Measurements from ENCODE around the gene SPHK1. TPM values are rescaled to one million over a fixed set of nuclear protein-coding genes. Genes with fewer than 3 reads are reported as not detected.

SPHK1 gene
- total RNA-seq, 2 experiments from 2014 or later = 0.28 to 0.78 TPM

DNA sequence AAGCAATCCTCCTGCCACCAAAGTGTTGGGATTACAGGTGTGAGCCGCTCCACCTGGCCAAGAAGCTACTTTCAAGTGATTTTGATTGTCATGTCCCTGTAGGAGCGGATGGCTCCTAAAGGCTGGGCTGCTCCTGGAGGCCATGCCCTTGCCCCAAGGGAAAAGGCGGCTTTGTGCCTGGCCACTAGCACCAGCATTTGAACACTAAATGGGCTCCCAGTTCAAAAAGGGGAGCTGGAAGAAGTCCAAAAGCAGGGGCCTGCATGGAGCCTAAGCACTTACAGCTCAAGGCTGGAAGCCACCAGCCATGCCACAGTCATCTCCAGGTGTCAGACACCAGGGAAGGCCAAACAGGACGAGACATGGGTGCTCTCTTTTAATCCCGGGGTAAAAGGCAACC is 26.8 kb downstream of the SPHK1 start:
- Histone ChIP-seq H3K27ac (ENCODE audit: low read depth, low read length, poor library complexity, severe bottlenecking) (no peak overlapping the region), H3K4me2 (ENCODE audit: low read length) (no peak overlapping the region), H3K4me3 (ENCODE audit: low read depth, low read length, poor library complexity, severe bottlenecking) (no peak overlapping the region), H3K79me2 (ENCODE audit: insufficient read depth, low read depth, low read length) (peaks cover 53% of the 10 kb centered on the region), H3K36me3 (ENCODE audit: insufficient read depth, low read length) (peaks cover 39% of the 10 kb centered on the region; the same call in 1 of the 2 replicates), H2AFZ (ENCODE audit: low read length) (no peak overlapping the region), H4K20me1 (ENCODE audit: insufficient read depth, low read length) (peaks cover 9% of the 10 kb centered on the region; the same call in 1 of the 2 replicates), H3K4me1 (ENCODE audit: insufficient read depth, low read length, poor library complexity, severe bottlenecking) (peaks cover 53% of the 10 kb centered on the region), H3K9me3 (ENCODE audit: low read length) (no peaks in the 10 kb centered on the region), H3K9me2 (ENCODE audit: insufficient read depth, low read length) (no peaks in the 10 kb centered on the region)
- POLR2A ChIA-PET = interaction anchor here (0.7 to 1.5 kb wide), 6 partner anchors 11 to 96 kb away, joined by 3 to 12 read pairs (median 3); no protein-coding TSS in a partner anchor
- intact Hi-C loops (cut with micrococcal nuclease; ENCODE audit: unreplicated experiment) = no loop called here
- CTCF ChIA-PET (ENCODE audit: unreplicated experiment) = interaction anchor here (0.9 to 4.7 kb wide), 5 partner anchors 8 to 47 kb away, joined by 3 to 33 read pairs (median 3); no protein-coding TSS in a partner anchor
- BruUV-seq (replicated peaks) = no TSS peak
- no peak for DNase-seq (ENCODE audit: low spot score)
- TF ChIP-seq, protein P1, sequence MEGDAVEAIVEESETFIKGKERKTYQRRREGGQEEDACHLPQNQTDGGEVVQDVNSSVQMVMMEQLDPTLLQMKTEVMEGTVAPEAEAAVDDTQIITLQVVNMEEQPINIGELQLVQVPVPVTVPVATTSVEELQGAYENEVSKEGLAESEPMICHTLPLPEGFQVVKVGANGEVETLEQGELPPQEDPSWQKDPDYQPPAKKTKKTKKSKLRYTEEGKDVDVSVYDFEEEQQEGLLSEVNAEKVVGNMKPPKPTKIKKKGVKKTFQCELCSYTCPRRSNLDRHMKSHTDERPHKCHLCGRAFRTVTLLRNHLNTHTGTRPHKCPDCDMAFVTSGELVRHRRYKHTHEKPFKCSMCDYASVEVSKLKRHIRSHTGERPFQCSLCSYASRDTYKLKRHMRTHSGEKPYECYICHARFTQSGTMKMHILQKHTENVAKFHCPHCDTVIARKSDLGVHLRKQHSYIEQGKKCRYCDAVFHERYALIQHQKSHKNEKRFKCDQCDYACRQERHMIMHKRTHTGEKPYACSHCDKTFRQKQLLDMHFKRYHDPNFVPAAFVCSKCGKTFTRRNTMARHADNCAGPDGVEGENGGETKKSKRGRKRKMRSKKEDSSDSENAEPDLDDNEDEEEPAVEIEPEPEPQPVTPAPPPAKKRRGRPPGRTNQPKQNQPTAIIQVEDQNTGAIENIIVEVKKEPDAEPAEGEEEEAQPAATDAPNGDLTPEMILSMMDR (conservative IDR thresholded peaks at IDR 0.05; ENCODE audit: low read length) = no peak
- no peak for TF ChIP-seq EZH2phosphoT487 (IDR thresholded peaks at IDR 0.05; ENCODE audit: borderline replicate concordance, low read depth, low read length)

- H2AFZ ChIP-seq (ENCODE audit: low read length) = no peak overlapping the region
- H3K27ac ChIP-seq (ENCODE audit: low read depth, low read length, poor library complexity, severe bottlenecking) = no peak overlapping the region
- CTCF ChIA-PET (ENCODE audit: unreplicated experiment) = interaction anchor here (0.7 to 1.1 kb wide), 2 partner anchors 17 to 52 kb away, joined by 3 read pairs; no protein-coding TSS in a partner anchor
- POLR2A ChIA-PET = interaction anchor here (0.5 to 1.6 kb wide), 3 partner anchors 39 to 94 kb away, joined by 3 read pairs; no protein-coding TSS in a partner anchor
- H3K4me1 ChIP-seq (ENCODE audit: insufficient read depth, low read length, poor library complexity, severe bottlenecking) = peaks cover 56% of the 10 kb centered on the region
- no TSS peak for BruUV-seq (replicated peaks)
- no peaks in the 10 kb centered on the region for H4K20me1 ChIP-seq (ENCODE audit: insufficient read depth, low read length)
- H3K9me3 ChIP-seq (ENCODE audit: low read length) = no peaks in the 10 kb centered on the region
- intact Hi-C loops (cut with micrococcal nuclease; ENCODE audit: unreplicated experiment) = no loop called here
- H3K9me2 ChIP-seq (ENCODE audit: insufficient read depth, low read length) = no peaks in the 10 kb centered on the region
- H3K79me2 ChIP-seq (ENCODE audit: insufficient read depth, low read depth, low read length) = peaks cover 63% of the 10 kb centered on the region
- TF ChIP-seq, protein P1 (conservative IDR thresholded peaks at IDR 0.05; ENCODE audit: low read length) = no peak
- TF ChIP-seq EZH2phosphoT487 (IDR thresholded peaks at IDR 0.05; ENCODE audit: borderline replicate concordance, low read depth, low read length) = no peak
- no peak for DNase-seq (ENCODE audit: low spot score)
- H3K36me3 ChIP-seq (ENCODE audit: insufficient read depth, low read length) = peaks cover 46% of the 10 kb centered on the region; the same call in 1 of the 2 replicates
- H3K4me2 ChIP-seq (ENCODE audit: low read length) = no peak overlapping the region
- no peak overlapping the region for H3K4me3 ChIP-seq (ENCODE audit: low read depth, low read length, poor library complexity, severe bottlenecking)
Measured at GRCh38 chr17:76414334-76415295, 30.2 kb downstream of the SPHK1 start.
